CD4-positive, alpha-beta T cell treated with Interleukin-4 for 4 hours (primary cell): ENCODE results near the gene IRAK1BP1.
"Not testable (repeated sequence)": the region's sequence is repeated elsewhere in the genome, so short reads cannot be mapped to it uniquely, and the experiment has no call there.

ENCODE experiments used
- DNase-seq: peaks from one replicate; pipeline ENCODE4 v3.0.0-alpha.2; 2020

Gene IRAK1BP1

DNA sequence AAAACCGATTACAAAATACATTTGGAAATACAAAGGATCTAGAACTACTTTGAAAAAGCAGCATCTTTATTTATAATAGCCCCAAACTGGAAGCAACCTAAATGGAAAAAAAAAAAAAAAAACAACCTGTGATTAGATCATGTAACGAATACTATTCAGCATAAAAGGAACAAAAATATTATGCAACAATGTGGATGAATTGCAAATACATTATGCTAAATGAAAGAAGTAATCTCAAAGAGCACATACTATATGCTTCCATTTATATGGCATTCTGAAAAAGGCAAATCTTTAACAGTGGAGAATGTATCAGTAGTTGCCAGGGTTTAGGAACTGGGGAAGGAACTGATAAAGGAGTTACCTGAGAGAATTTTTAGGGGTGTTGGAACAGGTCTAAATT lies 28.9 kb downstream of the IRAK1BP1 start:
- no peak for DNase-seq

DNA sequence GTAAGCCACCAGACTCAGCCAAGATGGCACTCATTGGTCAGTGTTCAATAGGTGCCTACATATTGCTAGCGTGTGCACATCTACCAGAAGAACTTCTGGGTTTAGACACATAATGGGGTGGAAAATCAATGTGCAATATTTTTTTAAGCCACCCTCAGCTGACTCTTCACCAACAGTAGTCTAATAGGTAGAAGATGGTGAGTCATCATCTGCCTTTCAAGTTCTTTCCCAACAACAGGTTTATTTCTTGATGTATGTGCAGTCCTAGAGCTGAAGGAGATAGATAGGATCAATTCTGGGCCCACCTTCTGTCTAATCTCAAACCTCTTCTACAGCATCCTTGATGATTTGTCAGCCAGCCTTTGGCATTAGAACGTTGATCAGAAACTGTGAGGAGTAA lies 41.3 kb downstream of the IRAK1BP1 start:
- no peak for DNase-seq

DNA sequence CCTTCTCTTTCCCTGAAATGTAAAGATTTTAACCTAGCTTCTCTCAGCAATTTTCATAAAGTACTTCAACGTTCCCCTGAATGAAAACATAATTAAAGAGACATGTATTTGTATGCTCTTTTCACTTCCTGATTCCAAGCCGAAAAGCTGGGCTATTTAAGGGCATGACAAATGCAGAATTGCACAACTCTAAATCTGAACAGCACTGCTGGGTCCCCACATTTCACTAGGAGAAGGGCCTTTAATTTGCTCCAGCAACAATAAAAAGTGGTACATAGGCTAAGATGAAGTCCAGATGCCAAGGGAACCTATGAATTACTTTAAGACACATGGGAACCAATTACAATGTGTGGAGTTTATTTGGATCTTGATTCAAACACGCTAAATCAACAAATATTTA lies 42.0 kb downstream of the IRAK1BP1 start:
- no peak for DNase-seq

DNA sequence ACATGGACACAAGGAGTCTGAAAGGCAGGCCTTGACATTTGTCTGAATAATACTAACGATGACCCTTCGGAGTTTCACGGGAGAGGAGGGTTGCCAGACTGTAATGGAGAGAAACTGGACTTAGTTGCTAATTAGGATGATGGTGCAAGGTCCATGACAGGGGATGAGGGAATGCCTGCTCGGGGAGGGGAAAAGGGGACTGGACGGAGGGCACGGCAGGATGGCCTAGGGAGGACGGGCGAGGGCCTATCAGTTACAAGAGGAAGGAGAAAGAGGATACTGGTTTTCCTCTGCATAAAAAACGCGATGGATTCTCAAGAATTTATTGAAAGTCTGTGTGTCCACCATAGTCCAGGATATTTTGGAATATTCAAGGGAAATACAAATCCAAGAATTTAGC lies 42.7 kb downstream of the IRAK1BP1 start:
- no peak for DNase-seq

DNA sequence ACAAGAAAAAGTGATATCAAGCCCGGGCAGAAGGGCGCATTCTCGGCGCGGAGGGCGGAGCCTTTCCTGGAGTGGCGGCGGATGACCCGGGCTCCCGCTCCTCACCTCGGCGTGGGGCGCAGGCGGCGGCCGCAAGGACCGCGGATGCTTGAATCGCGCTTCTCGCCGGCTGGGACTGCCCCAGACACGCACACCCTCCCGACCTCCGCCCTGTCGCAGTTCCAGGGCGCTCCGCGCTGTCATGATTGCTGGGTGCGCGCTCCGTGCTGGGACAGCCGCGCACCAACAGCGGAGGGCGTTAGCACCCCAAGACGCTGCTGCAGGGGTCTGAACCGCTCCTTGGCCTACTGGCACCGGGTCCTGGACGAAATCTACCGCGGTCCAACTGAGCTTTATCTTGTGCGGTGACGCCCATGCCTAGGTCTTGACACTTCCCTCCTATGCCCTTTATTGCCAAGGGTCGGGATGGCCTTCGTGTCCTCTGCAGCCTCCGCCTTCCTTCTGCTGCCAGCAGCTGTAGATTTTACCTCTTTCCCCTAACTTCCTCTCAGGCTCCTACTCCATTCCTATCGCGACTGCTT lies 43.3 kb downstream of the IRAK1BP1 start:
- DNase-seq = no peak

DNA sequence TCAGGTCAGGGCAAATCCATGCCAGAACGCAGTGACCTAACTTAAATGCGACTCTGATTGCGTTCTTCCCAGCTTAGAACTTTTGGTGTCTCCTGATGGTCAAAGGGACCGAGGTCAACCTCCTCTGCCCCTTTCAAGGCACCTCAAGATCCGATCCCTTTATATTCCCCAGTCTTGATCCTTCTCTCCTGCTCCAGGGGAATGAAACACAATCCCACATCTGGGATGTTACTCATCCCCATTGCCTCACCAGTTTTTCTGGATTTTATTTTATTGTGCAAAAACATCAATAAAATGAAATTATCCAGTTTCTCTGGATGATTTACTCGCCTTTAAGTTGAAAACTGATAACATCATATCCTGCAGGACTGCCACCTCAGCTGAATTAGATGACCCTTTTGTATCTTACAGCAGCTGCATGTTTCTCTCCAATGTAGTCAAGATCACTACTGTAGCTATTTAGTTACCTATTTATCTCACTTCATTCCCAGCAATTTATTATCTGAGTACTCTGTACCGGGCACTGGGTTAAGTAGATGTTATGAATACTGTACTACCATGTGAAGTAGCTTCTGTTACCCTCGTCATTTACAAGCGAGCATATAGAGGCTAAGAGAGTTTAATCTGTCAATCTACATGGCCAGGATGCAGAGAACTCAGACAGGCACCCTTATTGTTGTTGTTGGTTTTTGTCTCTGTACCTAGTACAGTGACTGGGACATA lies 44.0 kb downstream of the IRAK1BP1 start:
- no peak for DNase-seq

DNA sequence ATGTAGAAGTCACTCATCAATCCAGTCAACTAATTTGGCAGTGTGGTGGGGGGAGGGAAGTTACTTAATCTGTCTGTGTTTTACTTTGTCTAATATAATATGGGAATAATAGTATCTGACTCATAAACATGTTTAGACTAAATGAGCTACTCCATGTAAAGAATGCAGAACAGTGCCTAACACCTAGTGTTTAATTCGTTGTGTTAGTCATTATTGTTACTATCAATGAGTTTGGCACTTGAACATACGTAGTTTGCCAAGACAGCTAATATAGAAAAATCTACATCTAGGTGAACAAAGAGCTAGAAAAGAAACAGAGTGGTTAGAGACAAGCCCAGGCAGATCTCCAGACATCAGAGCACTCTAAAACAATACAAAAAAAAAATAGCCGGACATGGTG lies 49.1 kb downstream of the IRAK1BP1 start:
- no peak for DNase-seq

DNA sequence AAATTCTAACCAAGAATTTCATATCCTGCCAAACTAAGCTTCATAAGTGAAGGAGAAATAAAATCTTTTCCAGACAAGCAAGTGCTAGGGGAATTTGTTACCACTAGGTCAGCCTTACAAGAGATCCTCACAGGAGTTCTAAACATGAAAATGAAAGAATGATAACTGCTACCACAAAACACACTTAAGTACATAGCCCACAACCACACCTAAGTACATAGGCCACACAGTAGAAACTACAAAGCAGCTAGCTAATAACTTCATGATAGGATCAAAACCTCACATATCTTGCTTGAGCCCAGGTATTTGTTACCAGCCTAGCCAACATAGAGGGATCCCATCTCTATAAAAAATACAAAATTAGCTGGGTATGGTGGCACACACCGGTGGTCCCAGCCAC lies 50.4 kb downstream of the IRAK1BP1 start:
- DNase-seq = no peak

DNA sequence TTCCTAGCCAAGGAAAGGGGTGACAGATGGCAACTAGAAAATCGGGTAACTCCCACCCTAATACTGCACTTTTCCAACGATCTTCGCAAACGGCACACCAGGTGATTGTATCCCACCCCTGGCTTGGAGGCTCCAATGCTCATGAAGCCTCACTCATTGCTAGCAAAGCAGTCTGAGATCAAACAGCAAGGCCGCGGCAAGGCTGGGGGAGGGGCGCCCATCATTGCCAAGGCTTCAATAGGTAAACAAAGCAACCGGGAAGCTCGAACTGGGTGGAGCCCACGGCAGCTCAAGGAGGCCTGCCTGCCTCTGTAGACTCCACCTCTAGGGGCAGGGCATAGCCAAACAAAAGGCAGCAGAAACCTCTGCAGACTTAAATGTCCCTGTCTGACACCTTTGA lies 53.8 kb downstream of the IRAK1BP1 start:
- DNase-seq = not testable (repeated sequence)

DNA sequence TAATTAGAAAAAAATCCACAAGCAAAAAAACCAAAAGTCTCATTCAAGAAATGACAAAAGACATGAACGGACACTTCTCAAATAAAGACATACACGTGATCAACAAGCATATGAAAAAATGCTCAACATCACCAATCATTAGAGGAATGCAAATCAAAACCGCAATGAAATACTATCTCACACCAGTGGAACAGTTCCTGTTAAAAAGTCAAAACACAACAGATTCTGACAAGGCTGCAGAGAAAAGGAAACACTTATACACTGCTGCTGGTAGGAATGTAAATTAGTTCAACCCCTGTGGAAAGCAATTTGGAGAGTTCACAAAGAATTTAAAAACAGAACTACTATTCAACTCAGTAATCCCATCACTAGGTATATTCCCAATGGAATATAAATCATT lies 58.0 kb downstream of the IRAK1BP1 start:
- DNase-seq = no peak

DNA sequence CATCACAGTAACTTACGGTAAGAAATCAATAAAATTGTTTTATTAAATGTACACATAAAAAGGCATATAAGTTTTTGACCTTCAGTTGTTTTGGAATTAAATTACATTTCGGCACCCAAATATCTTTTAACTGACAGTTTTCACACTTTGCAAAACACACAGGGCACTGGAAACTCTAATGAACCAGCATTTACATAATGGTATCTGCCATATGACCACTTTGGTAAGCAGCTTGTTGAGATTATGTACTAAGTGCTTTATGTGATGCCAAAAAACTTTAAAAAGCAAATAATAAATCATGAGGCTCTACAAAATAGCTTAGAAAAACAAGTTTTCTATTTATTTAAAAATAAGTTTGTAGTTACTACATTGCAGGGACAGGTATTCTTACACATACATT lies 68.2 kb downstream of the IRAK1BP1 start:
- DNase-seq = no peak

DNA sequence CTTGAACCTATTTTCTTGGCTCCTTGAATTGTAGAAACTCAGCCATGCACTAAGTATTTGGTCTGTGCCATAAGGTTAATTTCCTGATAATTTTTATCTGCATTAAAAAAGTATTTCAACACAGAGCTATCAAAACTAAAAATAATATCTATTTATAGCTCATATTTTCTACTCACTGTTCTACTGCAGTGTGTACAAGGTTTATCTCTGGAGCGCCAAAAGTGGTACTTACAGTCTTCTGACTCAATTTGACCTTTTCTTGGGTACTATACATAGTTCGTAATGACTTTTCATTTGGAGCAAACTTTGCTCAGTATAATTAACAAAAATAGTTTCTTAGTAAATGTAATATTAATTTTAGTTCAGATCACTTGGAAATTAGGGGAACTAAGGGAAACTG lies 69.2 kb downstream of the IRAK1BP1 start:
- no peak for DNase-seq

DNA sequence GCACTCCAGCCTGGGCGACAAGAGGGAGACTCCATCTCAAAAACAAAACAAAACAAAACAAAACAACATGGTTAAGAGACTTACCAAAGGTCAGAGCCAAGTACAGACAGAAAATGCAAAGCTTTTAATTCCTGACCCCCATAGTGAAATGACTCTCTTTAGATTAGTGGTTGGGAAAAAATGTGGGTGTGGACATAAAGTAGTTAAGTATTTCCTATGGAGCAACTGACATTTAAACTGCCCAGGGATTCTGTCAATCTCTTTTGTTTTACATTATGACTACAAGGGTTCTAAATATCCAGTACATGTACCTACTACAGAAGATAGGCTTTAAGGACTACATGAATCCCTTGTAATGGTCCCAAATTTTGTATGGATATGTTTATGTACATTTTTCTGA lies 75.1 kb downstream of the IRAK1BP1 start:
- DNase-seq = no peak

DNA sequence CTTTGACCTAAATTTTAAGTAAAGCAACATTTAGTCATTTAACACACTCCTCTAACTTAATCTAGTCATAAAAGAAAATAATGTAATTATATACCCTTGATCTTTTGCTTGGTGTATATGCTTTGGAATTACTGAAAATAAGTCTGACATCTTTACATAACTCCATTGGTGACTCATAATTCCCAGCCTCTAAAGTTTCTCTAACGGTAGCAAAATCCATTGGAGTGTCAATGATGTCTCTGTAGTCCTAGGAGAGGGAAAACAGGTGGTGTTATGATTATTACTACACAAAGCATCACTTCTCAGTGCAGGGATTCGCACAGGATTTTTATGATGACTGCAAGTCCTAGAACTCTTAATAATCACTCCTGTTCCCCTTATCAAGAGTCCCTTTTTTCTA lies 80.2 kb downstream of the IRAK1BP1 start:
- DNase-seq = no peak

DNA sequence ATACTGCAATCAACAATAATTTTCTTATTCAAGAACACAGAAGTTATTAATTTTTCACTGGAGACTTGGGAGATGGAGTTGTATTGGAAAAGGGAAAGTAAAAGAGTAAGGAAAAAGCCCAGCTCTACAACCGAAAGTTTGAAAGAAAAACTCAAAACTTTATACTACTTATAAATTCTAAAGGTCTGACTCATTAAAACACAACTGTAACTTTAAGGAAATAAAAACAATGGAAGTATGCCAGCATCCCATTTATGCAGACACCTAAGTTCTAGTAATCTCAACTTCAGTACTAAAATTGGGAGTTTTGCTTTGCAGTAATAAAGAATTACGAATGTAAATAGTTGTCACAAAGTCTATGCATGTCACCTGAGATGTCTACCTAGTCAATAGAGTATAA lies 80.6 kb downstream of the IRAK1BP1 start:
- DNase-seq = no peak

DNA sequence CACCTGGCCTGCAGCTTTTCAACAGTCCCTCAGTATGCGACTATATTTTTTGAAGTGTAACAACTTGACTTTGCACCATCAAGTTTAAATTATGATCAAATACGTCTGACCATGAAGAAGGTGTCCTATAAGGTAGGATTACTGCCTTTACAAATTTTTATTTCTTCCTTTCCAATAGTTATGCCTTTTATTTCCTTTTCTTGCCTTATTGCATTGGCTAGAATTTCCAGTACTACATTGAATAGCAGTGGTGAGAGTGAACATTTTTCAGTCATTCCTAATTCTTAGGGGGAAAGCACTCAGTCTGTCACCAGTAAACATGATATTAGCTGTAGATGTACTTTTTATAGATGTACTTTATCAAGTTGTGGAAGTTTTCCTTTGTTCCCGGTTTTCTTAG lies 81.4 kb downstream of the IRAK1BP1 start:
- no peak for DNase-seq

DNA sequence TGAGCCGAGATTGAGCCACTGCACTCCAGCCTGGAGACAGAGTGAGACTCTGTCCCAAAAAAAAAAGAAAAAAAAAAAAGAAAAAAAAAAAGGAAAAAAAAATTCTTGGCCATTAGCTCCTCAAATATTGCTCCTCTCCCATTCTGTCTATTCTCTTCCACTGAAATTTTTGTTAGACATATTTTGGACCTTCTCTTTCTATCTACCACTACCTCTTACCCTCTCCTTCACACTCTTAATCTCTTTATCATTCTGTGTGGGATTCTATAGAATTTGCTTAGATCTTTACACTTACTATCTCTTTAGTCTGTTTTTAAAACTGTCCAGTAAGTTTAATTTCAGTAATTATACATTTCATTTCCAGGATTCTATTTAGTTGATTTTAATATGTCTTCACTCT lies 85.0 kb downstream of the IRAK1BP1 start:
- no peak for DNase-seq
